HL-60 (cell line): Measurements from ENCODE around the gene GTF3C1.

ENCODE experiments used
- CTCF ChIP-seq: IDR thresholded peaks from one replicate; pipeline ENCODE4 v1.5.1; 2011; ENCODE audit warnings: low read length, control low read depth, inconsistent platforms; ENCODE audit not compliant: insufficient read depth
- GABPA ChIP-seq: IDR thresholded peaks from 2 replicates; pipeline ENCODE4 v1.6.1; 2012; ENCODE audit warnings: low read depth
- REST ChIP-seq: IDR thresholded peaks from 2 replicates; pipeline ENCODE4 v1.6.1; 2012; ENCODE audit warnings: low read depth; ENCODE audit not compliant: insufficient replicate concordance

- no peak for TF ChIP-seq CTCF
- TF ChIP-seq REST: no peak
- TF ChIP-seq GABPA: no peak
These were observed 27.0 kb upstream of the GTF3C1 start for GRCh38 chr16:27576729-27577128.
